ENCODE results near the gene SRSF12. TPM values are rescaled to one million over a fixed set of nuclear protein-coding genes. Genes with fewer than 3 reads are reported as not detected.

Gene SRSF12
- 10 to 100 TPM in 1 of 2 donors, 1 to 10 TPM in 1; 9.2 to 17.8 TPM for total RNA-seq
- 16.4 TPM for polyA plus RNA-seq (2013, experiment 1 of 2)
- 16.3 TPM for polyA plus RNA-seq (2013, experiment 2 of 2)
- long read RNA-seq, experiment 1, partial matches to known transcripts, result 1 of 11 reads
- long read RNA-seq, experiment 1, other reads (novel, unspliced or antisense), result 7 of 11 reads
- long read RNA-seq, experiment 2, transcript SRSF12-201 (5 exons, 3,599 nt), result major isoform, 55 of 63 reads
- long read RNA-seq, experiment 2, partial matches to known transcripts, result 0 of 63 reads
- long read RNA-seq, experiment 2, other reads (novel, unspliced or antisense), result 6 of 63 reads
- long read RNA-seq, experiment 3, transcript SRSF12-201 (5 exons, 3,599 nt), result major isoform, 16 of 19 reads
- long read RNA-seq, experiment 3, partial matches to known transcripts, result 0 of 19 reads
- long read RNA-seq, experiment 3, other reads (novel, unspliced or antisense), result 3 of 19 reads
- long read RNA-seq, experiment 4, transcript SRSF12-201 (5 exons, 3,599 nt), result major isoform, 48 of 52 reads
- long read RNA-seq, experiment 4, partial matches to known transcripts, result 0 of 52 reads
- long read RNA-seq, experiment 4, other reads (novel, unspliced or antisense), result 4 of 52 reads

GRCh38 chr6:89117211-89118108 lies at the start of gene SRSF12:
TSS of gene SRSF12 (minus strand) at chr6:89118071. CDS start at chr6:89117887, 184 bp downstream.
- H3K27me3 ChIP-seq (ENCODE audit: control insufficient read depth, insufficient read depth, low read length, poor library complexity, severe bottlenecking), result peaks cover 13% of the 10 kb centered on the region
- peak; percentile 84 for DNase-seq
- peak within 1 kb of the TSS; percentile 47 for H3K9ac ChIP-seq (ENCODE audit: extremely low read depth, low read length, poor library complexity, severe bottlenecking)
- Mint-ChIP-seq H3K9me3 (no peaks in the 10 kb centered on the region), H3K4me1 (peaks cover 5% of the 10 kb centered on the region), H3K4me3 (peak within 1 kb of the TSS; percentile 73), H3K36me3 (ENCODE audit: low read depth) (no peaks in the 10 kb centered on the region), H3K27me3 (ENCODE audit: insufficient read depth) (peaks cover 38% of the 10 kb centered on the region), H3K27ac (peak within 1 kb of the TSS; percentile 6)
- no peaks in the 10 kb centered on the region for H3K9me3 ChIP-seq (ENCODE audit: control insufficient read depth, low read length)
- H3K4me3 ChIP-seq (ENCODE audit: low read length), result peak within 1 kb of the TSS; percentile 89
- no peaks in the 10 kb centered on the region for H3K4me1 ChIP-seq (ENCODE audit: control insufficient read depth, insufficient read depth, low read length)
- TF ChIP-seq CTCF (conservative IDR thresholded peaks at IDR 0.05), result peak; percentile 23
- 0 to 2% methylated on average over 9 to 106 of the region's 106 CpGs for WGBS, 2 experiments (ENCODE audit: insufficient coverage in 1 of 2, insufficient read length in 1 of 2)
- no peaks in the 10 kb centered on the region for H3K36me3 ChIP-seq (ENCODE audit: control insufficient read depth, insufficient read depth, low read length)
- H3K27ac ChIP-seq (ENCODE audit: low read depth, low read length), result no peak within 1 kb of the TSS

- H3K9ac ChIP-seq (ENCODE audit: extremely low read depth, low read length, poor library complexity, severe bottlenecking), result no peak overlapping the region
- H3K9me3 Mint-ChIP-seq, result no peaks in the 10 kb centered on the region
- no peaks in the 10 kb centered on the region for H3K27me3 ChIP-seq (ENCODE audit: control insufficient read depth, insufficient read depth, low read length, poor library complexity, severe bottlenecking)
- no peak overlapping the region for H3K27ac Mint-ChIP-seq
- TF ChIP-seq CTCF (conservative IDR thresholded peaks at IDR 0.05), result no peak
- no peak overlapping the region for H3K4me3 Mint-ChIP-seq
- no peak overlapping the region for H3K27ac ChIP-seq (ENCODE audit: low read depth, low read length)
- no peaks in the 10 kb centered on the region for H3K4me1 Mint-ChIP-seq
- no peaks in the 10 kb centered on the region for H3K36me3 ChIP-seq (ENCODE audit: control insufficient read depth, insufficient read depth, low read length)
- H3K27me3 Mint-ChIP-seq (ENCODE audit: insufficient read depth), result no peaks in the 10 kb centered on the region
- no peaks in the 10 kb centered on the region for H3K36me3 Mint-ChIP-seq (ENCODE audit: low read depth)
- WGBS, 2 experiments (ENCODE audit: insufficient coverage in 1 of 2, insufficient read length in 1 of 2), result 100% methylated on average over 2 to 4 of the region's 4 CpGs
- H3K9me3 ChIP-seq (ENCODE audit: control insufficient read depth, low read length), result no peaks in the 10 kb centered on the region
- DNase-seq, result no peak
- H3K4me3 ChIP-seq (ENCODE audit: low read length), result no peak overlapping the region
- H3K4me1 ChIP-seq (ENCODE audit: control insufficient read depth, insufficient read depth, low read length), result no peaks in the 10 kb centered on the region
These were observed 44.1 kb upstream of the SRSF12 start for GRCh38 chr6:89162047-89162371.

- H3K4me1 Mint-ChIP-seq, result no peaks in the 10 kb centered on the region
- Histone ChIP-seq H3K27me3 (ENCODE audit: control insufficient read depth, insufficient read depth, low read length, poor library complexity, severe bottlenecking) (no peaks in the 10 kb centered on the region), H3K27ac (ENCODE audit: low read depth, low read length) (no peak overlapping the region), H3K9me3 (ENCODE audit: control insufficient read depth, low read length) (no peaks in the 10 kb centered on the region), H3K4me1 (ENCODE audit: control insufficient read depth, insufficient read depth, low read length) (no peaks in the 10 kb centered on the region), H3K36me3 (ENCODE audit: control insufficient read depth, insufficient read depth, low read length) (no peaks in the 10 kb centered on the region), H3K9ac (ENCODE audit: extremely low read depth, low read length, poor library complexity, severe bottlenecking) (no peak overlapping the region), H3K4me3 (ENCODE audit: low read length) (no peak overlapping the region)
- no peak overlapping the region for H3K4me3 Mint-ChIP-seq
- H3K27ac Mint-ChIP-seq, result no peak overlapping the region
- no peaks in the 10 kb centered on the region for H3K27me3 Mint-ChIP-seq (ENCODE audit: insufficient read depth)
- H3K36me3 Mint-ChIP-seq (ENCODE audit: low read depth), result no peaks in the 10 kb centered on the region
- 79 to 81% methylated on average over 3 to 7 of the region's 7 CpGs for WGBS, 2 experiments (ENCODE audit: insufficient coverage in 1 of 2, insufficient read length in 1 of 2)
- peak; percentile 68 for TF ChIP-seq CTCF (conservative IDR thresholded peaks at IDR 0.05)
- H3K9me3 Mint-ChIP-seq, result no peaks in the 10 kb centered on the region
- DNase-seq, result peak; percentile 76
These were observed 43.6 kb upstream of the SRSF12 start for GRCh38 chr6:89161326-89162046.

Measured in endodermal cell (in vitro differentiated cells).